ENCODE measurements around the gene PYGB. TPM values are rescaled to one million over a fixed set of nuclear protein-coding genes. Genes with fewer than 3 reads are reported as not detected.
A peak's percentile ranks its signal among the peaks of the same experiment; 100 is the strongest.

The PYGB gene
- total RNA-seq, 2 donors from 2014 or later: 231 to 261 TPM

- TF ChIP-seq CTCF (IDR thresholded peaks at IDR 0.05): no peak
- TF ChIP-seq POLR2A (IDR thresholded peaks at IDR 0.05): no peak
- no peak for TF ChIP-seq POLR2AphosphoS5 (IDR thresholded peaks at IDR 0.05)
- intact Hi-C loops (cut with DNase I): loop anchor here (5.0 kb wide), 1 partner anchor 254 kb away; the partner anchor contains the start of gene APMAP
- peak overlapping the region in 1 of 2 donors; percentile 97 for H3K4me3 ChIP-seq
- peak overlapping the region; percentile 96 to 98 for H3K27ac ChIP-seq
- no peak for DNase-seq (ENCODE audit: low spot score)
- WGBS: 71% methylated on average over 9 of the region's 9 CpGs
- H3K4me1 ChIP-seq (replicated peaks): peaks cover 11% of the 10 kb centered on the region
- H3K36me3 ChIP-seq: no peaks in the 10 kb centered on the region
- H3K9me3 ChIP-seq: no peaks in the 10 kb centered on the region
- H3K27me3 ChIP-seq (replicated peaks; ENCODE audit: insufficient read depth): no peaks in the 10 kb centered on the region
Measured at GRCh38 chr20:25246182-25246999, 1.5 kb upstream of the PYGB start.

DNA sequence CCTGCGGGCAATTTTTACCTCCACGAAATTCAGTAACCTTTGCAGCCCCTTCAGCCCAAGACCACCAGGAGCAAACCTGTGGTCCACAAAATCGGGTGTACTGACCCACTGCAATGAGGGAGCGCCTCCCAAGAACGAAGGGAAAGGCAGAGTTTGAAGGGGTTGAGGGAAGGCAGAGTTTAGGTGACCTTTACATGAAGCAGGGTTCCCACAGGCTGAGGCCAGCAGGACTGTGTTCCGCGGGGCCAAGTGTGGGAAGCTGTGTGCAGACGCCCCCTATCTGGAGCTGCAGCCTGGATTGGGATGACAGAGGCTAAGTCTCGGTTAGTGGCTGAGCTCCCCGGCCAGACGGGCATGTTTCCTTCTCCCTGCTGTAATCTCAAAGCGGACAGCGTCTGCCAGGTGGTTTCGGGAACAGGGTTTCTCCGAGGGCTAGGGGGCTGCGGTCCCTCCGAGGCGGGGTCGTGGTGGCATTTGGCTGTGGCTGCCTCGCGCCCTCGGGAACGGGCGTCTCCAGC is 826 bp upstream of the PYGB start:
- no peaks in the 10 kb centered on the region for H3K36me3 ChIP-seq
- TF ChIP-seq CTCF (IDR thresholded peaks at IDR 0.05) (peak in 3 of 4 experiments; percentile 53 to 62 (median 61)), POLR2AphosphoS5 (IDR thresholded peaks at IDR 0.05) (peak; percentile 55), POLR2A (IDR thresholded peaks at IDR 0.05) (peak; percentile 17)
- H3K27ac ChIP-seq: peak overlapping the region; percentile 96 to 98
- 15% methylated on average over 24 of the region's 24 CpGs for WGBS
- no peaks in the 10 kb centered on the region for H3K27me3 ChIP-seq (replicated peaks; ENCODE audit: insufficient read depth)
- DNase-seq (ENCODE audit: low spot score): peak; percentile 76
- intact Hi-C loops (cut with DNase I): loop anchor here (5.0 kb wide), 1 partner anchor 255 kb away; the partner anchor contains the start of gene APMAP
- H3K4me3 ChIP-seq: peak overlapping the region; percentile 91 to 97
- H3K9me3 ChIP-seq: no peaks in the 10 kb centered on the region
- peaks cover 15% of the 10 kb centered on the region for H3K4me1 ChIP-seq (replicated peaks)

DNA sequence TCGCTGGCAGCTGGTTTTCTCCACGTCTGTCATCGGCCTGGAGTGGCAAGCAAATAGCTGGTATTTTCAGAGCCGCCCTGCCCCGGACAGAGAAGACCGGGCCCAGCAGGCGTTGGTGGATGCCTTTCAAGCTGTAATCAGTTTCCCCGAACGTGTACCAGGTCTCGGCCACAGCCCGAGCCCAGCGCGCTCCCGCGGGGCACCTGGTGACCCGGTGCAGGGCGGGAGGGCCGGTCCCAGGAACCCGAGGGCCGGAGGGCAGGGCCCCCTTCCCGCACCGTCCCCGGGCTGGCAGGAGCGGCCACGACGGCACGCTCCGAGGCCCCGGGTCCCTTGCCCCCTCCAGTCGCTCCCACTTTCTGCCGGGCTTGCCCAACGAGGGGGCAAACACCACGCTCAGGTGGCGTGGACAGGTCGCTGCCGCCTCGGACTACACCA is 348 bp upstream of the PYGB start:
- peaks cover 20% of the 10 kb centered on the region for H3K4me1 ChIP-seq (replicated peaks)
- H3K36me3 ChIP-seq: no peaks in the 10 kb centered on the region
- H3K27me3 ChIP-seq (replicated peaks; ENCODE audit: insufficient read depth): no peaks in the 10 kb centered on the region
- peak overlapping the region; percentile 91 to 97 for H3K4me3 ChIP-seq
- no peak for TF ChIP-seq CTCF (IDR thresholded peaks at IDR 0.05)
- TF ChIP-seq POLR2A (IDR thresholded peaks at IDR 0.05): no peak
- TF ChIP-seq POLR2AphosphoS5 (IDR thresholded peaks at IDR 0.05): peak; percentile 2
- intact Hi-C loops (cut with DNase I): loop anchor here (5.0 kb wide), 1 partner anchor 255 kb away; the partner anchor contains the start of gene APMAP
- H3K27ac ChIP-seq: peak overlapping the region; percentile 96 to 98
- no peak for DNase-seq (ENCODE audit: low spot score)
- H3K9me3 ChIP-seq: no peaks in the 10 kb centered on the region
- 0% methylated on average over 21 of the region's 37 CpGs for WGBS

GRCh38 chr20:25248786-25249172 is 894 bp downstream of the PYGB start:
- Histone ChIP-seq H3K9me3 (no peaks in the 10 kb centered on the region), H3K4me3 (peak overlapping the region; percentile 91 to 97), H3K36me3 (no peaks in the 10 kb centered on the region), H3K27me3 (replicated peaks; ENCODE audit: insufficient read depth) (no peaks in the 10 kb centered on the region), H3K27ac (peak overlapping the region; percentile 96 to 98), H3K4me1 (replicated peaks) (peaks cover 28% of the 10 kb centered on the region)
- intact Hi-C loops (cut with DNase I): loop anchor here (1.0 to 5.0 kb wide), 4 partner anchors 25 to 256 kb away; partner anchors contain the start of genes APMAP and ENTPD6
- TF ChIP-seq POLR2AphosphoS5 (IDR thresholded peaks at IDR 0.05): no peak
- TF ChIP-seq CTCF (IDR thresholded peaks at IDR 0.05): no peak
- TF ChIP-seq POLR2A (IDR thresholded peaks at IDR 0.05): no peak
- no peak for DNase-seq (ENCODE audit: low spot score)
- WGBS: 2% methylated on average over 6 of the region's 6 CpGs

All from prostate gland (tissue), 2 donors.